Astrocyte of the hippocampus (primary cell): Measurements from ENCODE around the gene PRDX1.
A peak's percentile ranks its signal among the peaks of the same experiment; 100 is the strongest.

Experiments
- DNase-seq: peaks from one replicate; pipeline ENCODE4 v3.0.0; 2011; ENCODE audit warnings: low read depth, low spot score

The PRDX1 gene

DNA sequence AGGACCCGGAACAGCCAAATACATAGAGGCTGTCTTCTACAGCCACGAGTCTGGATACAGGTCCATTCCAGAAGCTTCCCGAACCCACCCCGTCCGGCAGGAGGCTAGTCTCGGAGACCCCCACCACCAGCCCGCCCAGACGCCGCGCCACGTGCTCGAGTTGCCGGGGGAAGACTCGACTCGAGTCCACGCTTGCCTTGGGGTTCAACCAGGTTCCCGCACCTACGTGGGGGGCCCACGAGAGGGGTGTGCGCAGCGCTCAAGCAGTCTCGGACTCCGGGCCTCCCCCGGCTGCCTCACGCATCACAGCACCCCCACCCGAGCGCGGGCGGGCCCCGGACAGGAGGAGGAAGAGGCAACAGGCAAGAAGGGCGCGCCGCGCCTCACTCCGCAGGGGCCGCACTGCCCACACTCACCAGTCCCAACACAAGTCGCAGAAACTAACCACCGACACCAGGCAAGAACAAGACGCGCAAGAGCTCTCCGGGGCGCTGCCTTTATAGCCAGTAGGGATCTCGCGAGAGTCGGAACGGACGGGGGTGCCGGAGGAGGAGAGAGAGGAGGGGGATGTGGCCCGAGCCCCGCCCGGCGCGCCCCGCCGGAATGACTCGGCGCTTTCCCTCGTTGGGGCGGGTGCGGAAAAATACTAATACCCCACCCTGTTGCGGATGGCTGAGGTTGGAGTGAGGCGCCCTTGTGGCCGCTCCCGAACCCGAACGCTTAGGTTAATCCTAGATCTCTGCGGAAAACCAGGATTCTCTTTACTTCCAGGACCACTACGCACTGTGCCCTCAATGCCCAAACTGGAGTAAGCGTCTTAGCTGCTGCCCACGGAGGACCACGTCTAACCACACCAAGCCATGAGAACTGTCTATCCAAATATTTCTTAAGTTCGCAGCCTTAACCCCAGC, at the start of gene PRDX1:
TSS of gene PRDX1 (minus strand) at position 472 of the 911 bp plus-strand sequence. CDS start 2,841 bp downstream, outside the sequence.
- peak; percentile 97 for DNase-seq

DNA sequence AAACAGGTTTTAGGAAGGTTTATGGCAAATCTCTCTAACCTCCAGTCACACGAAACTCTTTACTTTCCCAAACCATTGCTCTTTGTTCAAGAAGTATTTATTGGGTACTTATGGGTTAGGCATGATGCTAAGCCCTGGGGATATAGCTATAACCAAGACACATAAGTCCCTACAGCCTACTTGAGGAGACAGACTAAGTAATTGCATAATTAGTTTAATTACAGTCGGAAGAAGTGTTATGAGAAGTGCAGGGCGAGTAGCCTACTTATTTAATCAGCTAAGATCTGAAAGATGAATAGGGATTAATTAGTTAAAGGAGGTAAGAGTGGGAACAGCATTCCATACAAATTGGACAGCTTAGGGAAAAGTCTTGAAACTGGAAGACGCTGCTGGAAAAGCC, 48.9 kb upstream of the PRDX1 start:
- DNase-seq: no peak

DNA sequence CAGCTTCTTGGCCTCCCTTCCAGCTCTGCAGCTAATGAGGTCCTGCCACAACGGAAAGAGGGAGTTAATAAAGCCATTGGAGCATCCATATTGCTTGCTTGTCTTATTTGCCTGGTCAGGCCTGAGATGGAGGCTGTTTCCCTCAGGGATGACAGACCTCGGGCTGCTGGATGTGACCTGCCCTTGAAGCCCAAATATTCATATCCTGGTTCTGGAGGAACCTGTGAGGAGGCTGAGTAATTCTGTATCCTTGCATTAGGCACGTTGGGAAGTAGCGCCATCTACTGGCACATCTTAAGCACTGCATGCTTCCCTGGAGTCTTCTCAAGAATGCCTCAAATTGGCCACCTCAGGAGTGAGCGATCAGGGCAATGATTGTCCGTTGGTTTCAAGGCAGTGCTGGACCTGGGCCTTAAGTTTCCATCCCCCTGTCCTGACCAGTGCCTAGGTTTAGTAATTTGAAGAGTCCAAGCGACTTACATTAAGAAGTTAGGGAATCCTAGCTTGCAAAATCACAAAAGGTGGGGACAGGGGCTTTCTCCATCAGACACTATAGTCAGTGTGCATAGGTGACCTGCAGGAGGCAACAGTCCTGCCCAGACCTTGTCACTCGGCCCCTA, 48.4 kb upstream of the PRDX1 start:
- DNase-seq: peak; percentile 83

DNA sequence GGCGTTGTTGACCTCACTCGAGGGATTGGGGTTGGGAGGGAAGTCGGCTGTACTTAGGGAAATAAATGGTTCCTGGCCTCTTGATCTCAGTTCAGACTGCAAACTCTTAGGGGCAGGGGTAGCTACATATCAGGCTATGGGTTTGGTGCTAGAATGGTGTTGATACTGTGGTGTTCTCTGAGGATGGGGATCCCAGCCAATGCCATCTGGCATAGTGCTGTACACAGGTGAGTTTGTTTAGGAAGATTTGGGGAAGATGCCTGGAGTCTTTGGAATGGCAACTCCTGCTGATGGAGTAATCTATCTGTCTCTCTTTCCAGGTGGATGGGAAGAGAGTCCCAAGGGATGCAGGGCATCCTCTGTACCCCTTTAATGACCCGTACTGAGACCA, 47.9 kb upstream of the PRDX1 start:
- DNase-seq: no peak

DNA sequence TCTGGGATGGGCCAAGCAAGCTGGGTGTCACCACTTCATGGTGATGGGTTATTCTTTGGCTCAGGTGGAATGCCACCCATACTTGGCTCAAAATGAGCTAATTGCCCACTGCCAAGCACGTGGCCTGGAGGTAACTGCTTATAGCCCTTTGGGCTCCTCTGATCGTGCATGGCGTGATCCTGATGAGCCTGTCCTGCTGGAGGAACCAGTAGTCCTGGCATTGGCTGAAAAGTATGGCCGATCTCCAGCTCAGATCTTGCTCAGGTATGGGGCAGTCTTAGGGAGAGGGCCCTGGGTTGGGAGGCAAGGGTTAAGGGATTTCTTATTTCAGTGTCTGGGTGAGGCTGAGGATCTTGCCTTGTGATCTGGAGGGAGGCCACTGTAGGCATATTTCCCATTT, 46.7 kb upstream of the PRDX1 start:
- DNase-seq: no peak

DNA sequence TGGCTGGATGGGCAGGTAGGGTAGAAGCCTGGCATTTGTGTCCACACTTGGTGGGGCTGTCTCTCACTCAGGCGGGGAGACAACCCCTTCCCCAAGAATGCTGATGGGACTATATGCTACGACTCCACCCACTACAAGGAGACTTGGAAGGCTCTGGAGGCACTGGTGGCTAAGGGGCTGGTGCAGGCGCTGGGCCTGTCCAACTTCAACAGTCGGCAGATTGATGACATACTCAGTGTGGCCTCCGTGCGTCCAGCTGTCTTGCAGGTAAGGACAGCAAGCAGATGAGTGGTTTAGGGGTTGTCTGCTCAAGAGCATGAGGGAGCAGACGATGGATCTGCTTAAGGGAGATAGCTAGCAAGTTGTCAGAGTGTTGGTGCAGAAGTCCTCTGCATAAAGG, 46.2 kb upstream of the PRDX1 start:
- no peak for DNase-seq

DNA sequence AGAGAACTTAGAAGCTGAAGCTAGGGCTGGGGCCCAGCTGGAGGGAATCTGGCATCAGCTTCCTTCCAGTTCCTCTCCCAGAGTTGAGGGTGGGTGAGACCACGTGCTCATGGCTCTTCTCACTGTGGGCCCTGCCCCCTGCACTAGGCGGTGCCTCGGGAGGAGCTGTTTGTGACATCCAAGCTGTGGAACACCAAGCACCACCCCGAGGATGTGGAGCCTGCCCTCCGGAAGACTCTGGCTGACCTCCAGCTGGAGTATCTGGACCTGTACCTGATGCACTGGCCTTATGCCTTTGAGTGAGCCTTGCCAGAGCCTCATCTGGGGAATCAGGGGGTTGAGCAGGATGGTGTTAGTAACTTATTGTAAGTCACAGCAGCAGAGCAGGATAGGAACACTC, 45.0 kb upstream of the PRDX1 start:
- DNase-seq: no peak

DNA sequence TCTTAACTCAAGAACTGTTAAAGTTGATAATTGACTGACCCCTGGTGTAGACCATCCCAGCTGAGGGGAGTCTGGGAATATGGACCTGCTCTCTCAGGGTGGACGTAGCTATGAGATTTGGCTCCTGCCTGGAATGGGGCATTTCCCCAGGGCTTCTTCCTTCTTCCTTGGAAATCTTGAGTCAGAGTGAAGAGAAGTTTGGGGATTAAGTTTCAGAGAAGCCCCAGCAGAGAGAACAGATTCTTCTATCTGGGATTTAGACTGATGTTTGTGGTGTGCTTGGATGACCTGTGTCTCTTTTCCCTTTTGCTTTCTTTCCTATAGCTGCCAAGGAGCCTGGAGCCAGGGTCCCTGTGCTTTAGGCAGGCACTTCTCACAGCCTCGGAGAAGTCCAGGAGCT, 42.2 kb upstream of the PRDX1 start:
- no peak for DNase-seq

DNA sequence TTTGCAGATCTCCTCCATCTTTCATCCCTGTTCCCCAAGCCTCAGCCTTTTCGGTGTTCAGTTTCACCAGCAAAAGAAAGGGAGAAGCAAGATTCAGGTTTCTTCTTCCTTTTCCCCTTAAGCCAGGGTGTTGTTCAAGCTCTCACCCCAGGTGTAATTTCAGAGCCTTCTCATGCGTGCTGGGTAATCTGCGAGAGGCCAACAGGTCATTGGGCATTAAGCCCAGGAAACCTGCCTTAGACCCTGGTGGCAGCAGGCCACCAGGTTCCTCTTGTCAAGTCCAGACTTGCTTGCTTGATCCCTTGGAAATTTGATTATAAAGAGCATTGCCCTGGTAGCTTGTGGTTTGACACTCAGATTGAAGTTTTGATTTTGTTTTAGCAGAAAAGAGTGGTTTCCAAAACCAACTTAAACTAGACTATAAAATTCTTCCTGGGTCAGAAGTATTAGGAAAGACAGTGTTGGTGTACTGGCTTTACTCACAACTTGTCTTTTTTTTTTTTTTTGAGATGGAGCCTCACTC, 35.8 kb upstream of the PRDX1 start:
- DNase-seq: peak; percentile 14

DNA sequence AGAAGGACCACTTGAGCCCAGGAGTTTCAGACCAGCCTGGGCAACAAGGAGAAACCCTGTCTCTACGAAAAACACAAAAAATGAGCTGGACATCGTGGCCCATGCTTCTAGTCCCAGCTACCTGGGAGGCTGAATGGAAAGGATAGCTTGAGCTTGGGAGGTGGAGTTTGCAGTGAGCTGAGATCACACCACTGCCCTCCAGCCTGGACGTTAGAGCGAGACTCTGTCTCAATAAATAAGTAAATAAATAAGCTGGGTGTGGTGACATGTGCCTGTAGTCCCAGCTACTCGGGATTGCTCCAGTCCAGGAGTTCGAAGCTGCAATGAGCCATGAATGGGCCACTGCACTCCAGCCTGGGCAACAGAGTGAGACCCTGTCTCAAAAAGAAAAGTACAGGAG, 32.5 kb upstream of the PRDX1 start:
- DNase-seq: no peak

DNA sequence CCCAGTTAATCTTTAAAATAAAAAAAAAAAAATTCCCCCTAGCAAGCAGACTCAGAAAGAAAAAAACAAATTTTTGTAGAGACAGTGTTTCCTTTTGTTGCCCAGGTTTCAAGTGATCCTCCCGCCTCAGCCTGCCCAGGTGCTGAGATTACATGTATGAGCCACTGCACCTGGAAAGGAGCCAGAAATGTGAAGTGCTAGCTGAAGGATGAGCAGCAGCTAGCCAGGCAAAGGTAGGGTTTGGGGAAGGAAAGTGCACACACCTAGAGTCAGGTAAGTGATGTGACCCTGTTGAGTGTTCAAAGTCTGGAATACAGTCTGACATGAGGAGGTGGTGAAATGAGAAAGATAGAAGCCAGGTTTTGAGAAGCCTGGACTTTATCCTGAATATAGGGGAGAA, 30.6 kb upstream of the PRDX1 start:
- DNase-seq: no peak

DNA sequence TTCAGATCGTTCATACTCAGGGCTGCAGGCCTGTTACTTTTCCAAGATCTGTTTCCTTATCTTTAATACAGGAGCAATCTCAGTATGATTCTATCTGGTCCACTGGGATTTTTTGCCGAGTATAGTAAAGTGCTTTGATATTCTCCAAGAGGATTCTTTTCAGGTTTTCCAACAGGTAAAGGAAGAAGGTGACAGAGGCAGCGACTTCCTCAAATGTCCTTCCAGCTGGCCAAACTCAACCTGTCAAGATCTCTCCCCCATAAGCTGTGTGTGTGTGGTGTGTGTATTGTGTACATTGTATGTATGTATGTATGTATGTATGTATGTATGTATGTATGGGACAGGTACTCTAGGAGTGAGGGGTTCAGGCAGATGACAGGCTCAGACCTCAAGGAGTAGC, 30.0 kb upstream of the PRDX1 start:
- DNase-seq: no peak

DNA sequence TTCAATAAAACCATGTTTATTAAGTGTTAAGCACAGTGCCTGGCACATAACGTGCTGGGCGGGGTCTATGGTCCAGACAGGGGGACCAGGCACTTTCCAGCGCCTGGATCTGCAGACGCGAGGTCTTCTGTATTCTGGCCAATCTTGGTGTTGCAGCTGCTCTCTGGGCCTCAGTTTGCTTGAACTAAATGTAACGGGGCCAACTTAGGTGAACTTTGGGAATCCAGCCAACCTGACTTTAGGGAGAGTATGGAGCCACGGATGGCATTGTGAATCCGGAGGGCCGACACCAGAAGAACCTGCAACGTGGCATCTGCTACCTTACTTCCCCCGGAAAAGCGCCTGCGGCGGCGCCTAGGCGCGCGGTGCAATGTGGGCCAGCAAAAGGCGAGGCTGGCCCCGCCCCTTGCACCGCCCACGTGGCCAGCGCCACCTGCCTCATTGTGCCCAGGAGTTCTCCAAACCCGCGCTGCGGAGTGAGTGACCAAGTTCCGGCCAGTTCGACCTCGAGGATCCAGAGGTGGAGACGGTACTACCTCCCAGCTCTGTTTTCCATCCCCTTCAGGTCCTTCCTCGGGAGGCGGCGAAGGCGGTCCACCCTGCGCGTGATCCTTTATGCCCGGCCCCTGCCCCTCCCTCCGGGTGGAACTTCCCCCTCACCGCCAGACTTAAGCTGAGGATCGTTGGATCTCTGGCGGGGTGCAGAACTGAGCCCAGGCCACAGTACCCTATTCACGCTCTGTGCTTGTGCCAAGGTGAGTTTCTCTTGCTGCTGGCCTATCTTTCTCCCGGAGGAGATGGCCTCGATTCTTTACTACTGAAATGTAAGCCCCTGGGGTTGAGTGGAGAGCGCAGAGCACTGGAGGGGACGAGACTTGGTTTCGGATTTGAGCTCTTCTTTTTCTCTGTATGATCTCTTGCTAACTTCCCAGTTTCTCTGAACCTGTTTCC, 29.0 kb upstream of the PRDX1 start, which contains the start of gene AKR1A1:
TSS of gene AKR1A1 (plus strand) at position 426 of the 951 bp plus-strand sequence. CDS start 10,969 bp downstream, outside the sequence.
- DNase-seq: peak; percentile 95

DNA sequence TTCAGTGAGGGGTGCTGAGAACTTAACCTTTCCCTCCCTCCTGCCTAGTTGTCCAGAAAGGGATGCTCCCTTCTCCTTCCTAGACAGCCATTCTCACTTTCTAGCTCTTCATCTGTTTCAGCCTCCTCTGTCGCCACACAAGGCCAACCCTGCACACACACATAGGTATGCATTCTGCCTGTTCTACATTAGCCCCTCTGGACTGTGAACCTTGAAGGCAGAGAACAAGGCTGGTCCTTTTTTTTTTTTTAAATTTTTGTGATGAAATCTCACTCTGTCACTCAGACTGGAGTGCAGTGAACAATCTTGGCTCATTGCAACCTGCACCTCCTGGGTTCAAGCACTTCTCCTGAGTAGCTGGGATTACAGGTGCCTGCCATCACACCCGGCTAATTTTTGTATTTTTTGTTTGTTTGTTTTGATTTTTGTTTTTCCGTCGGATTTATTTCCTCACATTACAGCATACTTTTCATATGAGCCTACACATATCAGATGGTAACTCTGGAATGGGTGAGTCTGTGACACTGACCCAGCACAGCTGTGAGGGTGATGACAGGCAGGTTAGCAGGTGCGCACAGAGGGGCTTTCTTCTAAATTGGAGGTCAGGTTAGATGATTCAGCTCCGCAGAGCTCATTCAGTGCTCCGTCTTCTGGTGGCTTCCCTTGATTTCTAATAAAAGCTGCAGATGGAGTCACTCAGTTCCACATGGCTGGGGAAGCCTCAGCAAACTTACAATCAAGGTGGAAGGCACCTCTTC, 24.0 kb upstream of the PRDX1 start:
- DNase-seq: no peak

DNA sequence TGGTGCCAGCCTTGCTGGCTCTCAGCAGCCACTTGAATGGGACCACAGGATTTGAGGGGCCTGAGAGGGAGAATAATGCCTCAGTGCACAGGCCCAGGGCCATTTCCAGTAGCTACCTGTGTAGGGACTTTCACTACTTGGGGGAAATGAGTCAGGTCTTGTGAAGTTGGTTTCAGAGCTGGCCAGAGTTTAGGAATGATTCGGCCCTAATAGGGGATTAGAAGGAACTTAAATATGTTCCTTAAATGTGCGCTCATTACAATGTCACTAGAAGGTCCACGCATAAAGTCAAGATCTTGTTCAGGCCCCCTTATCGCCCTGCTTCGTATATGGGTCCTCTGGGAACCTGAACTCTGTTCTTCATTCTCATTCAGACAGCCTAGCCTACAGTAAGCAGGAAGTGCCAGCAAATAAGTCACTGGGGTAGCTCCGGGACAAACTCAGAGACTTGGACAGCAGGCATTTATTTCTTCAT, 23.4 kb upstream of the PRDX1 start:
- DNase-seq: no peak

DNA sequence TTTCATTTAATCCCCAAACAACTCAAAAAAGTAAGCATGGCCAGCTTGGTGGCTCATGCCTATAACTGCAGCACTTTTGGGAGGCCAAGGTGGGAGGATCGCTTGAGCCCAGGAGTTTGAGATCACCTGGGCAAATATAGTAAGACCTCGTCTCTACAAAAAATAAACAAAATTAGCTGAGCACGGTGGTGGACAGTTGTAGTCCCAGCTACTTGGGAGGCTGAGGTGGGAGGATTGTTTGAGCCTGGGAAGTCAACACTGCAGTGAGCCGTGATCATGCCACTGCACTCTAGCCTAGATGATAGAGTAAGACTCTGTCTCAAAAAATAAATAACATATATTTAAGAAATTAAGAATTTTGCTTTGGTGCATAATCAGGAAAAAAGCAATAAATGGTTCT, 22.8 kb upstream of the PRDX1 start:
- no peak for DNase-seq

DNA sequence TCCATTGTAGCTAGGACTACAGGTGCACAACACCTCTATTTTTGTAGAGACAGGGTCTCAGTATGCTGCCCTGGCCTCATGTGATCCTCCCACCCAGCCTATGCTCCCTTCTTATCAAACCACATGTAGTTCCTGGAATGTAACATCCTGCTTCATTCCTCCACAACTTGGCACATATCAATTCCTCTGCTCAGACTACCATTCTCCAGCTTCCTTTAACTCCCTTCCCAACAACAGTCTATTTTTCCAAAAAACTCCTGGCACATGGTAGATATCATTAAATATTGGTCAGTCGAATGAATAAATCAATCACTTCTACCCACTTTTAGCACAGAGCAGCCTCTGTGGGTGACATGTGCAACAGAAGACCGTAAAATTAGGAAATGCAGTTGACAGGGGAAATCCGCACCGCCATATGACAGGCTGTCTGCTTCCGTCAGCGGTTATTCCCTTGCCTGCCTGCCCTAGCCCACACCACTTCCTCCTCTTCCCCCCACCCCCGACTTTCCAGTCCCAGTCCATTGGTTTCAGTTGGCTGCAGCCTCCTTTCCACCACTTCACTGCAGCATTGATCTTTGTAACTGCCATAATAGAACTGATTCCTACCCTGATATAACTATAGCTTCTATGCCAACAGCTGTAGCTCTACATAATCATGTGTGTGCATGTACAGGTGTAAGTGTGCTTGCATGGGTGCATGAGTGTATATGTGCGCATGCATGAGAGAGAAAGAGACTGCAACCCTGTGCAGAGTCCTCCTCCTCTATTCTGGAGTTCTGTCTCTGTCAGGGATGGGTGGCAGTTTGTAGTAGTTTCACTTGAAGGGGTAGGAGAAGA, 22.1 kb upstream of the PRDX1 start:
- DNase-seq: no peak

DNA sequence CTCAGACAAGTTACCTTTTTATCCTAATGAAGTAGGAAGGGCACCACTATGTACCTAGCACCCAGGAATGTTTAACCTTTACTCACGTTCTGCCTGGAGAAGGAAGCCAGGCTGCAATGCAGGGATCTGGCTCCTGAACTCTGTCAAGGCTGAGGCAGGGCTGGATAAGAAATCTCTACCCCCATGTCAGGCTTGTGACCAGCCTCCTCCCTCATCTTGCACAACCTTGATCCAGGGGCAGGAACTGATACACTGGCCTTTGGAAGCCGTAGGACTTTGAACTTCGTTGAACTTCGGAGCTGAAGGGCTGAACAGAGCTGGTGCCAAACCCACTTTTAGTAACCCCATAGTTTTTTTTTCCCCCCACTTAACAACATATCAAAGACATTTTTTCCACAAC, 20.9 kb upstream of the PRDX1 start:
- no peak for DNase-seq

DNA sequence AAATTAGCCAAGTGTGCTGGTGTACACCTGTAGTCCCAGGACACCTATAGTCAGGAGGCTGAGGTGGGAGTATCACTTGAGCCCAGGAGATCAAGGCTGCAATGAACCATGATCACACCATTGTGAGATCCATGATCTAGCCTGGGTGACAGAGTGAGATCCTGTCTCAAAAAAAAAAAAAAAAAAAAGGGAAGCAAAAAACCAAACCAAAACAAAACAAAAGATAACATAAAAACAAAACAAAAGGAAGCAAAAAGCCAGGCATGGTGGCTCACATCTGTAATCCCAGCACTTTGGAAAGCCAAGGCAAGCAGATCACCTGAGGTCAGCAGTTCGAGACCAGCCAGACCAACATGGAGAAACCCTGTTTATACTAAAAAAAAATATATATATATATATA, 19.5 kb upstream of the PRDX1 start:
- DNase-seq: no peak

DNA sequence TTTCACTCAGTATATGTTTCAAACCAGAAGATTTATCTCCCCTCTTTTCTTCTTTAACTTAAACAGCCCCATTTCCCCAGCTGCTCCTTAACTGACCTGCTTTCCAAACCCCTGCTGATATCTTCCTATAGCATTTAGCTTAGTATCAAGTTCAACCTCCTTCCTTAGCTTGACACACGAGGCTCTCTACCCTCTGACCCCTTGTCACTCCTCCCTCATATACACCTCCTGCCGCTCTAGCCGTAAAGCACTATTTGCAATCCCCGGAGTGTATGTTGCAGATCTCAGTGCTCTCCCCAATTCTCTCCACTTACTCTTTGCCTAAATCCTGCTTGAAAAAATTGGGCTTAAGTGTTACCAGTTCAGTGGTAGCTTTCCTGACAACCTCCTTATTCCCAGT, 15.2 kb upstream of the PRDX1 start:
- DNase-seq: no peak
